KMS-11 (cell line): ENCODE data around the gene PDXK.

Source experiments
- H2AFZ ChIP-seq: fragments of 200-600 bp; sonication (generic); 2 replicates; pipeline ENCODE4 v1.6.1; 2016; ENCODE audit warnings: antibody characterized with exemption, mixed run types, low read depth
- H3K27ac ChIP-seq: fragments of 200-600 bp; sonication (generic); 2 replicates; pipeline ENCODE4 v1.6.1; 2016; ENCODE audit warnings: mild to moderate bottlenecking, mixed run types
- H3K27me3 ChIP-seq: fragments of 200-600 bp; sonication (generic); 2 replicates; pipeline ENCODE4 v1.6.1; 2017; ENCODE audit warnings: mild to moderate bottlenecking, low read depth, mixed run types, moderate library complexity; ENCODE audit not compliant: insufficient read depth
- H3K36me3 ChIP-seq: fragments of 200-600 bp; sonication (generic); 2 replicates; pipeline ENCODE4 v1.6.1; 2017; ENCODE audit warnings: mild to moderate bottlenecking, mixed run types; ENCODE audit not compliant: insufficient read depth
- H3K4me1 ChIP-seq: fragments of 200-600 bp; sonication (generic); 2 replicates; pipeline ENCODE4 v1.6.1; 2016; ENCODE audit warnings: mild to moderate bottlenecking, low read depth, mixed run types; ENCODE audit not compliant: poor library complexity, severe bottlenecking
- H3K4me2 ChIP-seq: fragments of 200-600 bp; sonication (generic); 2 replicates; pipeline ENCODE4 v1.7.0; 2016; ENCODE audit warnings: mild to moderate bottlenecking, mixed run types
- H3K4me3 ChIP-seq: fragments of 200-600 bp; sonication (generic); IDR thresholded peaks from 2 replicates; pipeline ENCODE4 v1.6.1; 2017; ENCODE audit warnings: low read depth, low read length, mixed read lengths; ENCODE audit not compliant: insufficient read depth
- H3K79me2 ChIP-seq: fragments of 200-600 bp; sonication (generic); 2 replicates; pipeline ENCODE4 v1.6.1; 2016; ENCODE audit warnings: low read depth, mixed run types; ENCODE audit not compliant: insufficient read depth
- H3K9ac ChIP-seq: fragments of 200-600 bp; sonication (generic); 2 replicates; pipeline ENCODE4 v1.6.1; 2016; ENCODE audit warnings: mild to moderate bottlenecking, mixed run types
- H4K20me1 ChIP-seq: fragments of 200-600 bp; sonication (generic); 2 replicates; pipeline ENCODE4 v1.6.1; 2016; ENCODE audit warnings: mild to moderate bottlenecking, mixed run types; ENCODE audit not compliant: insufficient read depth
- TF ChIP-seq, protein P1 (sequence below): fragments of 200-600 bp; sonication (generic); conservative IDR thresholded peaks from 2 replicates; pipeline ENCODE4 v1.6.1; 2017; ENCODE audit warnings: low read depth, mild to moderate bottlenecking, antibody characterized with exemption, low read length, moderate library complexity, mixed read lengths

PDXK gene

DNA sequence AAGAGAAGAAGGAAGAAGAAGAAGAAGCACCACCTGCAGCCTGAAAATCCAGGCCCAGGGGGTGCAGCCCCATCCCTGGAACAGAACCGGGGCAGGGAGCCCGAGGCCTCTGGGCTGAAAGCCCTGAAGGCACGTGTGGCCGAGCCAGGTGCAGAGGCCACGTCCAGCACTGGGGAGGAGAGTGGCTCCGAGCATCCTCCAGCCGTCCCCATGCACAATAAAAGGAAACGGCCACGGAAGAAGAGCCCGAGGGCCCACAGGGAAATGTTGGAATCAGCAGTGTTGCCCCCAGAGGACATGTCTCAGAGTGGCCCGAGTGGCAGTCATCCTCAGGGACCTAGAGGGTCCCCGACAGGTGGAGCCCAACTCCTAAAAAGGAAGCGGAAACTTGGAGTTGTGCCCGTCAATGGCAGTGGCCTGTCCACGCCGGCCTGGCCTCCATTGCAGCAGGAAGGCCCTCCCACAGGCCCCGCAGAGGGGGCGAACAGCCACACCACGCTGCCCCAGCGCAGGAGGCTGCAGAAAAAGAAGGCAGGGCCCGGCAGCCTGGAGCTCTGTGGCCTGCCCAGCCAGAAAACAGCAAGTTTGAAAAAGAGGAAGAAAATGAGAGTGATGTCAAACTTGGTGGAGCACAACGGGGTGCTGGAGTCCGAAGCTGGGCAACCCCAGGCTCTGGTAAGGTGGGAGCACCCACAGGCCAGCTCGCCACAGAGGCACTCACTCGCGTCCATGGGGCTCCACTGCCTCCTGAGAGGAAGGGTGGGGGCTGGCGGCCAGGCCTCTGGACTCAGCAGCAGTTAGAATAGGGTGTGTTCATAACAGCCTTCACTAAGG lies 31.1 kb upstream of the PDXK start:
- Histone ChIP-seq H3K4me1 (no peaks in the 10 kb centered on the region), H4K20me1 (no peaks in the 10 kb centered on the region), H3K27ac (no peak overlapping the region), H2AFZ (no peak overlapping the region), H3K4me2 (no peak overlapping the region), H3K4me3 (no peak overlapping the region), H3K9ac (no peak overlapping the region), H3K79me2 (no peaks in the 10 kb centered on the region), H3K27me3 (no peaks in the 10 kb centered on the region), H3K36me3 (peaks cover 35% of the 10 kb centered on the region; the same call in 1 of the 2 replicates)
- TF ChIP-seq, protein P1, sequence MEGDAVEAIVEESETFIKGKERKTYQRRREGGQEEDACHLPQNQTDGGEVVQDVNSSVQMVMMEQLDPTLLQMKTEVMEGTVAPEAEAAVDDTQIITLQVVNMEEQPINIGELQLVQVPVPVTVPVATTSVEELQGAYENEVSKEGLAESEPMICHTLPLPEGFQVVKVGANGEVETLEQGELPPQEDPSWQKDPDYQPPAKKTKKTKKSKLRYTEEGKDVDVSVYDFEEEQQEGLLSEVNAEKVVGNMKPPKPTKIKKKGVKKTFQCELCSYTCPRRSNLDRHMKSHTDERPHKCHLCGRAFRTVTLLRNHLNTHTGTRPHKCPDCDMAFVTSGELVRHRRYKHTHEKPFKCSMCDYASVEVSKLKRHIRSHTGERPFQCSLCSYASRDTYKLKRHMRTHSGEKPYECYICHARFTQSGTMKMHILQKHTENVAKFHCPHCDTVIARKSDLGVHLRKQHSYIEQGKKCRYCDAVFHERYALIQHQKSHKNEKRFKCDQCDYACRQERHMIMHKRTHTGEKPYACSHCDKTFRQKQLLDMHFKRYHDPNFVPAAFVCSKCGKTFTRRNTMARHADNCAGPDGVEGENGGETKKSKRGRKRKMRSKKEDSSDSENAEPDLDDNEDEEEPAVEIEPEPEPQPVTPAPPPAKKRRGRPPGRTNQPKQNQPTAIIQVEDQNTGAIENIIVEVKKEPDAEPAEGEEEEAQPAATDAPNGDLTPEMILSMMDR: no peak

DNA sequence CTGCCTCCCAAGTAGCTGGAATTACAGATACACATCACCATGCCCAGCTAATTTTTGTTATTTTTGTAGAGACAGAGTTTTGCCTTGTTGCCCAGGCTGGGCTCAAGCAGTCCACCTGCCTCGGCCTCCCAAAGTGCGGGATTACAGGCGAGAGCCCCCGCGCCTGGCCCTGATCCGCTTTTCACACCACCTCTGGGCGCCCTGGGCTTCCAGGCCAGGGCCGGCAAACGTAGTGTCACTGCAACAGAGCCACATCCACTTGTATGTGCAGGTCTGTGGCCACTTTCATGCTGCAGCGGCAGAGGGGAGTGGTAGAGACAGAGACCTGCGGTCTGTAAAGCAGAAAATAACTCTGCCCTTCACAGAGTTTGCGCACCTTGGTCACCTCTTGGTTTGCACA lies 30.0 kb upstream of the PDXK start:
- no peak overlapping the region for H3K4me2 ChIP-seq
- no peaks in the 10 kb centered on the region for H3K27me3 ChIP-seq
- H2AFZ ChIP-seq: no peak overlapping the region
- TF ChIP-seq, protein P1: no peak
- H3K27ac ChIP-seq: no peak overlapping the region
- H3K9ac ChIP-seq: no peak overlapping the region
- H3K4me1 ChIP-seq: no peaks in the 10 kb centered on the region
- no peak overlapping the region for H3K4me3 ChIP-seq
- H3K79me2 ChIP-seq: no peaks in the 10 kb centered on the region
- no peaks in the 10 kb centered on the region for H4K20me1 ChIP-seq
- peaks cover 41% of the 10 kb centered on the region; the same call in 1 of the 2 replicates for H3K36me3 ChIP-seq

DNA sequence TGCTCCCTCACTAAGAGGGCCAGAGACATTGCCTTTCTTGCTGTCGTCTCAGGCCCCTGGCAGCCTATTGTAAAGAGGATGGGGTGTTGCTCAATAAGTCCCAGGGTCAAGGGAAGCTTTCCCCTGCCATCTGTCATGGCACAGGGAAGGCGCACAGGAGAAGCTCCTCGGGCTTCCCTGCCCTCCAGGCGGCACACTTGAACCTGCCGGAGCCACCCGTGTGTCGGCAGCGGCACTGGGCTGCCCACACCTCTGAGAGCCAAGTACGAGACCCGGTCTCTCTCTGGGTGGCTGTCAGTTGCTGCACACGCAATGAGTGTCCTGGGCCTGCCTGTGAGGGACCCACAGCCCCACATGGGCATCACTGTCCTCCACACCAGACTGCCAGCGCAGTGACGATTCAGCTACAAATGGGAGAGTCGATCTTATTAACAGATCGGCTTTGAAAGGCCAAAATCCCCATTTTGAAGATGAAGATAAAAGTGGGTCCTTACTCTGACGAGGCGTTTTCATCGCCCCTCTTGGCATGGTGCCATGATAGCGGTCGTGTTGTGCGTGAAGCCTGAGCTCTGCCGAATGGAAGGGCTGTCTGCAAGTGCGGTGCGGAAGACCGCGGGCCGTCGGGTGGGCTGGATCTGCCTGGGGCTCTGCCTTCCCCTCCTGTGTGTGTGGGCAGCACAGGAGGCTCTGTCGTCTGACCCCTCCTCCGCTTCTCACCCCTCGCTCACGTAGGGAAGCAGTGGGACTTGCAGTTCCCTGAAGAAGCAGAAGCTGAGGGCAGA lies 29.2 kb upstream of the PDXK start:
- Histone ChIP-seq H3K27me3 (no peaks in the 10 kb centered on the region), H3K9ac (no peak overlapping the region), H3K27ac (no peak overlapping the region), H2AFZ (no peak overlapping the region), H3K4me1 (no peaks in the 10 kb centered on the region), H3K4me3 (no peak overlapping the region), H3K79me2 (no peaks in the 10 kb centered on the region), H3K4me2 (no peak overlapping the region), H4K20me1 (no peaks in the 10 kb centered on the region), H3K36me3 (peaks cover 41% of the 10 kb centered on the region; the same call in 1 of the 2 replicates)
- TF ChIP-seq, protein P1: no peak

DNA sequence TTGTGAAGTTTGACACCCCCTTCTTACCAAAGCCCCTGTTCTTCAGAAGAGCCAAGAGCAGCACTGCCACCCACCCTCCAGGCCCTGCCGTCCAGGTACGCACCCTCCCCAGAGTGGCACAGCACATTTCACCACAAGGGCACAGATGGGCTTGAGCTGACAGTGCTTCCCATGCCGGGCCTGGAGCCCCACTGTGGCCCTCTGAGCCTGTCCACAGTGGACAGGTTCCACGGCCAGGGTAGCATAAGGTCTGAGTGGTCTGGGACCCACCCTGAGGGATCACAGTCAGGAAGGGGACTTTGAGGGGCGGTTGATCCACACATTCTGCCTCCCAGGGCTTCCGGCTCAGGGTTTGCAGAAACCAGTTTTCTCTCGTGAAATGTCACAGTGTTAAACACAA lies 28.6 kb upstream of the PDXK start:
- Histone ChIP-seq H4K20me1 (no peaks in the 10 kb centered on the region), H3K27me3 (no peaks in the 10 kb centered on the region), H2AFZ (no peak overlapping the region), H3K4me1 (no peaks in the 10 kb centered on the region), H3K9ac (no peak overlapping the region), H3K36me3 (peaks cover 39% of the 10 kb centered on the region; the same call in 1 of the 2 replicates), H3K4me2 (no peak overlapping the region), H3K27ac (no peak overlapping the region), H3K4me3 (no peak overlapping the region), H3K79me2 (no peaks in the 10 kb centered on the region)
- TF ChIP-seq, protein P1: no peak
